ENCODE results near the gene MAML1.

Gene MAML1

DNA sequence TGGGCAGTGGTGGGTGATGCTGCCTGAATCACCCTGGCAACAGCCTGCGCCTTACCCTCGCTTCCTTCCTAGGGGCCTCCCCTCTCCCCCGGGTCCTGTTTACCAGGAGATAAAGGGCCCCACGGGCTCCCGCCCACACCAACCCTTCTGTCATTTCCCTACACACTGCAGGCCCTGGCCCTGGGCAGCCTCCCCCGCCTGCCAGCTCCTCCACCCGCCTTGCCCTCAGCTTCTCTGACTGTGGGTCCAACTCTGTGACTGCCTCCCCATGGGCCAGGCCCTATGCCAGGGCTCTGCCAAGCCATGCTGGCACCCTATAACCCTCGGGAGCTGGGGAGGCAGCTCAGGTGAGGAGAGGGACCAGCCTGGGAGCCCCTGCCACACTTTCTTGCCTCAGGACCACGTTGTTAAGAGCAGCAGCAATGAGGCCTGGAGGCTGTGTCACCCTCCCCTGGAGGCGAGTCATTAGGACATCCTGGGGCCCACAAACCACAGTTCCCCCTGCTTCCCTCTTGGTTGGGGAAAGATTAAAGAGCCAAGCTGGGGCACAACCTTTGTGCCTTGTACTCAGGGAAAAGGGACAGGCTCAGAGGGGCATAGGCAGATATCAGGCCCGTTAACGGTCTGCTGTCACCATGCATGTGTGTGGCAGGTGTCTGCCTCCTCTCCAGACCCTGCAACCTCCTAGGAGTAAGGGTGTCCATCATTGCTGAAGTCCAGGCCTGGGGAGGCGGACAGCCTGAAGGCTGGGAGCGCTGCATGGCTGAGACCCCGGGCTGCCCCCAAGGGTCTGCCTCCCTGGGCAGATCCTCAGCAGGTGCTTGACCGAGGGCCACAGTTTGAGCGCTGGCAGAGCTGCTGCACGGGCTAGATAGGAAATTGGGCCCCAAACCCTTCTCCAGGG, 71.3 kb downstream of the MAML1 start:
- H4K20me1 ChIP-seq (ENCODE audit: insufficient read depth): no peaks in the 10 kb centered on the region
- H3K9ac ChIP-seq: no peak overlapping the region
- no peak overlapping the region; the same call in 1 of the 2 replicates for H3K4me2 ChIP-seq
- TF ChIP-seq, protein P1, sequence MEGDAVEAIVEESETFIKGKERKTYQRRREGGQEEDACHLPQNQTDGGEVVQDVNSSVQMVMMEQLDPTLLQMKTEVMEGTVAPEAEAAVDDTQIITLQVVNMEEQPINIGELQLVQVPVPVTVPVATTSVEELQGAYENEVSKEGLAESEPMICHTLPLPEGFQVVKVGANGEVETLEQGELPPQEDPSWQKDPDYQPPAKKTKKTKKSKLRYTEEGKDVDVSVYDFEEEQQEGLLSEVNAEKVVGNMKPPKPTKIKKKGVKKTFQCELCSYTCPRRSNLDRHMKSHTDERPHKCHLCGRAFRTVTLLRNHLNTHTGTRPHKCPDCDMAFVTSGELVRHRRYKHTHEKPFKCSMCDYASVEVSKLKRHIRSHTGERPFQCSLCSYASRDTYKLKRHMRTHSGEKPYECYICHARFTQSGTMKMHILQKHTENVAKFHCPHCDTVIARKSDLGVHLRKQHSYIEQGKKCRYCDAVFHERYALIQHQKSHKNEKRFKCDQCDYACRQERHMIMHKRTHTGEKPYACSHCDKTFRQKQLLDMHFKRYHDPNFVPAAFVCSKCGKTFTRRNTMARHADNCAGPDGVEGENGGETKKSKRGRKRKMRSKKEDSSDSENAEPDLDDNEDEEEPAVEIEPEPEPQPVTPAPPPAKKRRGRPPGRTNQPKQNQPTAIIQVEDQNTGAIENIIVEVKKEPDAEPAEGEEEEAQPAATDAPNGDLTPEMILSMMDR (conservative IDR thresholded peaks at IDR 0.05; ENCODE audit: low read depth, low read length): no peak
- peaks cover 18% of the 10 kb centered on the region; the same call in 1 of the 2 replicates for H3K79me2 ChIP-seq (ENCODE audit: insufficient read depth, low read depth)
- peaks cover 6% of the 10 kb centered on the region for H3K4me1 ChIP-seq (ENCODE audit: low read depth, poor library complexity, severe bottlenecking)
- no peak overlapping the region for H2AFZ ChIP-seq (ENCODE audit: low read depth)
- no peak overlapping the region for H3K27ac ChIP-seq
- no peaks in the 10 kb centered on the region for H3K36me3 ChIP-seq (ENCODE audit: insufficient read depth)
- H3K4me3 ChIP-seq (IDR thresholded peaks at IDR 0.05; ENCODE audit: insufficient read depth, low read depth, low read length): no peak overlapping the region
- no peaks in the 10 kb centered on the region for H3K27me3 ChIP-seq (ENCODE audit: insufficient read depth, low read depth)

DNA sequence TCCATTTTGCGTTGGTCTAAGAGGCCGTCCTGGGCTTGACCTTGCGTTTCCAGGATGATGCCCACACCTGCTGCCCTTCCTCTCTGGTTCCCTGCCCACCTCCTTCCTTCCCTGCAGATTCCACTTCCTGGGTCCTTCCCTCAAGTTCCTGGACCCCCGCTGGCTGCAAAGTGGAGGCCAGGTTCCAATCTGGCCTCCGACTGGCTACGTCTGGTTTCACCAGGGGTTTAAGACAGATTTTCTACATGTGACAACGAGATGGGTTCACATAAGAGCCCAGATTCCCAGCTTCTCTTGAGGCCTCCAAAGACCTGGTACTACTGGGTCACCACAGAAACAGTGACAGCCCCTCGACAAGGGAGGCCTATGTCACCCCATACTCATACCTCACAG, 71.9 kb downstream of the MAML1 start:
- TF ChIP-seq, protein P1 (conservative IDR thresholded peaks at IDR 0.05; ENCODE audit: low read depth, low read length): no peak
- no peaks in the 10 kb centered on the region for H3K36me3 ChIP-seq (ENCODE audit: insufficient read depth)
- peaks cover 18% of the 10 kb centered on the region; the same call in 1 of the 2 replicates for H3K79me2 ChIP-seq (ENCODE audit: insufficient read depth, low read depth)
- peaks cover 6% of the 10 kb centered on the region for H3K4me1 ChIP-seq (ENCODE audit: low read depth, poor library complexity, severe bottlenecking)
- H3K27ac ChIP-seq: no peak overlapping the region
- H3K4me3 ChIP-seq (IDR thresholded peaks at IDR 0.05; ENCODE audit: insufficient read depth, low read depth, low read length): no peak overlapping the region
- peak overlapping the region; percentile 30; the same call in 1 of the 2 replicates for H3K9ac ChIP-seq
- H2AFZ ChIP-seq (ENCODE audit: low read depth): no peak overlapping the region
- no peaks in the 10 kb centered on the region for H4K20me1 ChIP-seq (ENCODE audit: insufficient read depth)
- H3K27me3 ChIP-seq (ENCODE audit: insufficient read depth, low read depth): no peaks in the 10 kb centered on the region
- peak overlapping the region; percentile 54 for H3K4me2 ChIP-seq

DNA sequence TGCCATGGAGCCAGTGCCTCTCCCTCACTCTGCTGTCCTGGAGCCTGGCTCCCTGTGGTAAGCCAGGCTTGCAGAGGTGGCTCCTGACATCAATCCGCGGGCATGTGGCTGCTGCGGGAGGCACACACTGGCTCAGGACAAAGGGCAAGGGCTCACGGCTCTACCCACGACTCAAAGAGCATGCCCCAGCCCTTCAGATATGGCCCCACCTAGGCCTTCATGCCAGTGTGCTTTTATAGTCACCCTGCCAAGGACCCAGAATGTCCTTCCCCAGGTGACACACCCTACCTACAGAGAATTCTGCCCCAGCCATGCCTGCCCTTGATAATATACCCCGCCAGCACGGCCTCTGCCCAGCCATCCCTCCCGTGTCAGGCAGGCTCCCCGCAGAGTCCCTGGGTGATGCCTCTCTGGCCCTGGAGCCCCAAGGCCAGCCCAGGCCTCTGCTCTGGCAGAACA, 72.5 kb downstream of the MAML1 start:
- Histone ChIP-seq H3K4me2 (peak overlapping the region; percentile 54), H3K4me3 (IDR thresholded peaks at IDR 0.05; ENCODE audit: insufficient read depth, low read depth, low read length) (no peak overlapping the region), H3K27ac (no peak overlapping the region), H3K79me2 (ENCODE audit: insufficient read depth, low read depth) (peaks cover 18% of the 10 kb centered on the region; the same call in 1 of the 2 replicates), H3K9ac (peak overlapping the region; percentile 30; the same call in 1 of the 2 replicates), H3K27me3 (ENCODE audit: insufficient read depth, low read depth) (no peaks in the 10 kb centered on the region), H3K36me3 (ENCODE audit: insufficient read depth) (no peaks in the 10 kb centered on the region), H4K20me1 (ENCODE audit: insufficient read depth) (no peaks in the 10 kb centered on the region), H2AFZ (ENCODE audit: low read depth) (no peak overlapping the region; the same call in 1 of the 2 replicates), H3K4me1 (ENCODE audit: low read depth, poor library complexity, severe bottlenecking) (peaks cover 6% of the 10 kb centered on the region)
- TF ChIP-seq, protein P1 (conservative IDR thresholded peaks at IDR 0.05; ENCODE audit: low read depth, low read length): no peak

DNA sequence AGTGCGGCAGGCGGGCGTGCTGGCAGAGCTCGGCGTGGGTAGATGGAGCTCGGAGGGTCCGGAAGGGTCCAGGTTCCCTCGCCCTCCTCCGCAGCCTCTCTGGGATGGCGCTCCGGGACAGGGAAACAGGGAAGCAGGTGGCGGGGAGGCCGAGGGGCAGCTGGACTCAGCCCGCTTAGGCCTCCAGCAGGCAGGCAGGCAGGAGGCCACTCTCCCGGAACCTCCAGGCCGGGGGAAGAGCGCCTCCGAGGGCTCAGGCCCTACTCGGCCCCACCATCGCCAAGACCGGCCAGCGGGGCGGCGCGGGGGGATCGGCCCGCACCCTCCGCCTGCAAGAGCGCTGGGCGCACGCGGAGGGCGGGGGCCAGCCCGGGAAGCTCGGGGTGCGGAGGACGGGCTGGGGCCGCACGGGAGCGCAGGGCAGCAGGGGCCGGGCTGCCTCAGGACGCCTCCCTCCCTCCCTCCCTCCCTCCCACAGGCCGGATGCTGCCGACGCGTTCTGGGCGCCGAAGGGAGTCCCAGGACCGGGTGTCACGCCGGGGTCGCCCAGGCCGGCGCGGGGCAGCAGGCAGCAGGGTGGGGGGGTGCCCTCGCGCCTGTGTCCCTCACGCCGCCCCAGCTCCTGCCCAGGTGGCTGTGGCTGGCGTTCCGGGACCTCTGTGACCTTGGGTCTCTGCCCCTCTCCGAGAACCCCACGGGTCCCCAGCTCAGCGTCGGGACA, 73.1 kb downstream of the MAML1 start:
- H2AFZ ChIP-seq (ENCODE audit: low read depth): no peak overlapping the region; the same call in 1 of the 2 replicates

More for the DNA sequence above, 73.1 kb downstream of the MAML1 start:
- TF ChIP-seq, protein P1 (conservative IDR thresholded peaks at IDR 0.05; ENCODE audit: low read depth, low read length): no peak
- Histone ChIP-seq H3K9ac (peak overlapping the region; percentile 30; the same call in 1 of the 2 replicates), H3K4me1 (ENCODE audit: low read depth, poor library complexity, severe bottlenecking) (peaks cover 6% of the 10 kb centered on the region), H3K27ac (no peak overlapping the region), H3K4me3 (IDR thresholded peaks at IDR 0.05; ENCODE audit: insufficient read depth, low read depth, low read length) (no peak overlapping the region), H3K36me3 (ENCODE audit: insufficient read depth) (no peaks in the 10 kb centered on the region), H3K27me3 (ENCODE audit: insufficient read depth, low read depth) (no peaks in the 10 kb centered on the region), H3K79me2 (ENCODE audit: insufficient read depth, low read depth) (peaks cover 18% of the 10 kb centered on the region; the same call in 1 of the 2 replicates), H4K20me1 (ENCODE audit: insufficient read depth) (no peaks in the 10 kb centered on the region), H3K4me2 (peak overlapping the region; percentile 54; the same call in 1 of the 2 replicates)
